Endothelial cell of hepatic sinusoid (primary cell): ENCODE measurements around the gene SLC27A2.
"Not testable (repeated sequence)": the region's sequence is repeated elsewhere in the genome, so short reads cannot be mapped to it uniquely, and the experiment has no call there.

Experiments
- in situ Hi-C: cut with HindIII; loops from 2 replicates; pipeline ENCODE4 v1.10.0; 2017; ENCODE audit warnings: low sequenced_read_pairs

The SLC27A2 gene

GRCh38 chr15:50181969-50182218, at the start of gene SLC27A2:
TSS of gene SLC27A2 (plus strand) at chr15:50182196. CDS start at chr15:50182428, 232 bp downstream.
- in situ Hi-C loops: no loop called here

GRCh38 chr15:50132251-50132984, 49.6 kb upstream of the SLC27A2 start:
- in situ Hi-C loops: not testable (repeated sequence)

GRCh38 chr15:50134524-50135024, 47.4 kb upstream of the SLC27A2 start:
- in situ Hi-C loops: no loop called here

GRCh38 chr15:50135031-50135551, 46.9 kb upstream of the SLC27A2 start:
- in situ Hi-C loops: no loop called here

- in situ Hi-C loops: no loop called here
Observed at GRCh38 chr15:50137330-50137761, 44.6 kb upstream of the SLC27A2 start.

GRCh38 chr15:50137893-50138292, 44.1 kb upstream of the SLC27A2 start:
- in situ Hi-C loops: no loop called here

- in situ Hi-C loops: no loop called here
Observed at GRCh38 chr15:50138391-50138790, 43.6 kb upstream of the SLC27A2 start.

GRCh38 chr15:50140098-50140497, 41.9 kb upstream of the SLC27A2 start:
- in situ Hi-C loops: no loop called here

GRCh38 chr15:50140983-50141382, 41.0 kb upstream of the SLC27A2 start:
- in situ Hi-C loops: no loop called here

- in situ Hi-C loops: no loop called here
Observed at GRCh38 chr15:50141856-50142255, 40.1 kb upstream of the SLC27A2 start.

- in situ Hi-C loops: no loop called here
Observed at GRCh38 chr15:50143255-50143860, 38.6 kb upstream of the SLC27A2 start.

- in situ Hi-C loops: no loop called here
Observed at GRCh38 chr15:50144341-50145120, 37.5 kb upstream of the SLC27A2 start.

- in situ Hi-C loops: no loop called here
Observed at GRCh38 chr15:50145451-50145872, 36.5 kb upstream of the SLC27A2 start.

- in situ Hi-C loops: no loop called here
Observed at GRCh38 chr15:50146632-50147031, 35.4 kb upstream of the SLC27A2 start.

GRCh38 chr15:50148362-50148963, 33.5 kb upstream of the SLC27A2 start:
- in situ Hi-C loops: no loop called here

- in situ Hi-C loops: no loop called here
Observed at GRCh38 chr15:50149090-50149489, 32.9 kb upstream of the SLC27A2 start.

GRCh38 chr15:50150349-50150748, 31.6 kb upstream of the SLC27A2 start:
- in situ Hi-C loops: no loop called here

GRCh38 chr15:50150851-50151250, 31.1 kb upstream of the SLC27A2 start:
- in situ Hi-C loops: no loop called here

GRCh38 chr15:50151476-50151875, 30.5 kb upstream of the SLC27A2 start:
- in situ Hi-C loops: no loop called here

GRCh38 chr15:50158236-50158635, 23.8 kb upstream of the SLC27A2 start:
- in situ Hi-C loops: not testable (repeated sequence)
